Stimulated activated memory B cell treated with anti-CD40 and anti-IgM and Interleukin-4, amounts not matched to agents 10 μg/mL and 1 μg/mL and 100 μg/mL, for 72 hours (primary cell): ENCODE data around the gene SOAT2.

Experiments
- ATAC-seq: fragments of 150-1000 bp; cut with Tn5 transposase; 2 replicates; pipeline ENCODE4 v1.10.0; 2021
- H3K27ac Mint-ChIP-seq: one replicate; pipeline ENCODE4 v1.8.0; 2022; ENCODE audit warnings: mild to moderate bottlenecking, mixed read lengths
- H3K27me3 Mint-ChIP-seq: one replicate; pipeline ENCODE4 v1.8.0; 2022; ENCODE audit warnings: mixed read lengths
- H3K36me3 Mint-ChIP-seq: one replicate; pipeline ENCODE4 v1.8.0; 2022; ENCODE audit warnings: mixed read lengths
- H3K4me1 Mint-ChIP-seq: one replicate; pipeline ENCODE4 v1.8.0; 2022; ENCODE audit warnings: mixed read lengths
- H3K4me3 Mint-ChIP-seq: one replicate; pipeline ENCODE4 v1.8.0; 2022; ENCODE audit warnings: mild to moderate bottlenecking, moderate library complexity, mixed read lengths
- H3K9me3 Mint-ChIP-seq: one replicate; pipeline ENCODE4 v1.8.0; 2022; ENCODE audit warnings: mixed read lengths

SOAT2 gene

DNA sequence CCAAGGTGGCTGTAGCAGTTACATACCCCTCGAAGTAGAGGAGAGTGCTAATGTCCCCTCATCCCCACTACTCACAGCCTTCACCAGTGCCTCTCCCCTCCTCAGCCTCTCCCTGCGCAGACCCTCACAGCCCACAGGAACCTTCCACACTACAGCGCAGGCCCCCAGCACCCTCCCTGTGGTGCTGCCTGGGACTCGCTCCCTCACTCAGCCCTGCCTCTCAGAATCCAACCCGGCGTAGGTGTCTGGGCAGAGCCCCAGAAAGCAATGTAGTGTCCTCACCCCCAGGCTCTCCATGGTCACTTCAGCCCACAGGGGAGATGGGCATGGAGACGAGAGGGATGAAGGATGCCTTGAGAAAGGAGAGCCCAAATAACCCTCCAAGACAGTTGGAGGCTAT, 66.4 kb downstream of the SOAT2 start:
- Mint-ChIP-seq H3K4me3 (no peak overlapping the region), H3K27ac (no peak overlapping the region), H3K4me1 (no peaks in the 10 kb centered on the region), H3K9me3 (no peaks in the 10 kb centered on the region), H3K27me3 (no peaks in the 10 kb centered on the region), H3K36me3 (peaks cover 27% of the 10 kb centered on the region)
- no peak for ATAC-seq

DNA sequence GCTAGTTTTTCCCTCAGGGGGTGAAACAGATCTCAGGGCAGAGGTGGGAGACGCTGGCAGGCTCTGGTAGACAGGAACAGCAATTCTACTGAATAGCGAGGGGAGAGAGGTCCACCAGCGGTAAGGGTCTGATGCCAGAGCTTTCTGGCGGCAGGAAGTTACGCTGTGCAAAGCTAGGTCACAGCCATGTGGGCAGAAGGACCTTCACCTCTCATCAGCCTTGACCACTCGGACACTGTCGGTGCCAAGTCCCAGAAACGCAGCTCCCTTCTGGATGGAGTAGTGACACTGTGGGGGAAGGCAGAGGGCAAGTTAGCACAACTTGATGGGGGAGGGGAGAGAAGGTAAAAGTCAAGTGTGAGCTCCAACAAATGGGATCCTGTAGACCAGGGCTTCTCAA, 66.9 kb downstream of the SOAT2 start:
- H3K27me3 Mint-ChIP-seq: no peaks in the 10 kb centered on the region
- no peak overlapping the region for H3K4me3 Mint-ChIP-seq
- peaks cover 5% of the 10 kb centered on the region for H3K4me1 Mint-ChIP-seq
- no peaks in the 10 kb centered on the region for H3K9me3 Mint-ChIP-seq
- ATAC-seq: no peak
- peaks cover 27% of the 10 kb centered on the region for H3K36me3 Mint-ChIP-seq
- H3K27ac Mint-ChIP-seq: no peak overlapping the region

DNA sequence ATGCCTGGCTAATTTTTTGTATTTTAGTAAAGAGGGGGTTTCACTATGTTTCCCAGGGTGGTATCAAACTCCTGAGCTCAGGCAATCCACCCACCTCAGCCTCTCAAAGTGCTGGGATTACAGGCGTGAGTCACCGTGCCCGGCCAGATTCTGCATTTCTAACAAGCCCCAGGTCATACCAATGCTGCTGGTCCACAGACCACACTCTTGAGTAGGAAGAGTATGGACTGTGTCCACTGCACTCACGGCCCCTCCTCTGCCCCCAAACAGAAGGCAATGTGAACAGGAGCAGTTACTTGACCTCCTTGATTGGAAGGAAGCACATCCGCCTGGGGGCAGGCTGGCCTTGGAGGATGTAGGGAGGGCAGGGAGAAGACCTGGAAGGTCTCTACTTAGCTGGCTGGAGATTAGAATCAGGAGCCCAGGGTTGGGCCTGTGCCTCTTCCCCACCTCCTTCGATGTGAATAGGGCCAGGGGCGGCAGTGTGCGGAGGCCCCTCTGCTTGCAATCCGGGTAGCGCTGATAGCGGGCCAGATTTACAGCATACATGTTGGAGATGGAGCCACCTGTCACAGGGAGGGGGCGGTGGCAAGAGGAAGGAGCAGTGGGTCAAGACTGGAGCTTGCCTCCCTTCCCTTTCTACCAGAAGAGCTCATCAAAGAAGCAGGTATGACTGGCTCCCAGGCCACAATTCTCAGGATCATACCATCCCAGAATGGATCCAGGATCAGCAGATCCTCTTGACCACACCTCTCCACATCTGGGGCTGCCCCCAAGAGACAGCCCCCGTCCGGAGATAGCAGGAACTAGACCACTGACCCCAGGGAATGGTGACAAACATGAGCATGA, 67.8 kb downstream of the SOAT2 start:
- H3K4me1 Mint-ChIP-seq: peaks cover 12% of the 10 kb centered on the region
- peak overlapping the region; percentile 53 for H3K27ac Mint-ChIP-seq
- peaks cover 27% of the 10 kb centered on the region for H3K36me3 Mint-ChIP-seq
- ATAC-seq: no peak
- H3K4me3 Mint-ChIP-seq: no peak overlapping the region
- H3K9me3 Mint-ChIP-seq: no peaks in the 10 kb centered on the region
- H3K27me3 Mint-ChIP-seq: no peaks in the 10 kb centered on the region

DNA sequence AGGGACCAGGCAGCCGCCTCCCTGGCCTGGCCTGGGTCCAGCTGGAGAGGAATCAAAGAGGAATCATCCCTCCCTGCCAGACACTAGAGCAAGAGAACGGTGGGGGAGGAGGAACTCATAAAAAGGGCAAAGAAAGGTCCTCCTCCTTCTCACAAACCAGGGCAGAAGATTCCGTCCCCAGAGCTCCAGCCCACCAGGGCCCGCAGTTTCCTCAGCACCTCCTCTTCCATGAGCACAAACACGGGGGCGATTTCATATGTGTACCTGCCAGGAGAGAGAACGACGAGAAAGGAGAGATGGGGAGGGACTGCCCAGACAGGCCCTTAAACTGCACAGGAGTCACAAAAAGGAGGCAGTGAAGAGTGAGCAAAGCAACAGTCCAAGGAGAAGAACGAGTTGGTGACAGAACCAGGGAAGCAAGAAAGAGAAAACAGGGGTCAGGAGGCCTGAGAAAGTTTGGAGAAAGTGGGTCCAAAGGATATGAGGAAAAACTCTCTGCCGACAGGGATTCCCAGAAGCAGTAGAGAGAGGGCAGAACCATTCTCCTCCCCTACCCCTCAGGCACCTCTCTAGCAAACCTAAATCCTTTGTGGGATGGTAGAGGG, 68.5 kb downstream of the SOAT2 start:
- Mint-ChIP-seq H3K27me3 (no peaks in the 10 kb centered on the region), H3K36me3 (peaks cover 27% of the 10 kb centered on the region), H3K4me1 (peaks cover 12% of the 10 kb centered on the region), H3K27ac (peak overlapping the region; percentile 53), H3K9me3 (no peaks in the 10 kb centered on the region), H3K4me3 (no peak overlapping the region)
- no peak for ATAC-seq

DNA sequence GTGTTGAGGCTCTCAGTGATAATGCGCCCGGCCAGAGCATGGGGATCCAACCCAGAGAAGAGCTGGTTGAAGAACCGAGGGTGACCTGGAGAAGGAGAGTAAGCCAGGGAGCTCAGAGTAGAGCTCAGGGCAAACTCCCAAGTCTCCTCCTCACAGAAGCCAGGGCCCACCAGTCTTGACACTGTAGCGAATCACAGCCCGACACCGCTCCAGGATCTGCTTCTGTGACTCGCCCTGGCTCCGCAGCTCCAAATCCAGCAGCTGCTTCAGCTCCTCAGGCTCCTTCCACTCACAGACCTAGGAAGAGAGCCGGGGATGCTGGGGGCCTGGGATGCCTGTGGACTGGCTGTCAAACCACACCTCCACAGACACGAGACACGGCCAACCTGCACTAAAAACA, 69.1 kb downstream of the SOAT2 start:
- Mint-ChIP-seq H3K36me3 (peaks cover 27% of the 10 kb centered on the region), H3K4me3 (no peak overlapping the region), H3K9me3 (no peaks in the 10 kb centered on the region), H3K27me3 (no peaks in the 10 kb centered on the region), H3K4me1 (peaks cover 12% of the 10 kb centered on the region), H3K27ac (peak overlapping the region; percentile 69)
- ATAC-seq: no peak

DNA sequence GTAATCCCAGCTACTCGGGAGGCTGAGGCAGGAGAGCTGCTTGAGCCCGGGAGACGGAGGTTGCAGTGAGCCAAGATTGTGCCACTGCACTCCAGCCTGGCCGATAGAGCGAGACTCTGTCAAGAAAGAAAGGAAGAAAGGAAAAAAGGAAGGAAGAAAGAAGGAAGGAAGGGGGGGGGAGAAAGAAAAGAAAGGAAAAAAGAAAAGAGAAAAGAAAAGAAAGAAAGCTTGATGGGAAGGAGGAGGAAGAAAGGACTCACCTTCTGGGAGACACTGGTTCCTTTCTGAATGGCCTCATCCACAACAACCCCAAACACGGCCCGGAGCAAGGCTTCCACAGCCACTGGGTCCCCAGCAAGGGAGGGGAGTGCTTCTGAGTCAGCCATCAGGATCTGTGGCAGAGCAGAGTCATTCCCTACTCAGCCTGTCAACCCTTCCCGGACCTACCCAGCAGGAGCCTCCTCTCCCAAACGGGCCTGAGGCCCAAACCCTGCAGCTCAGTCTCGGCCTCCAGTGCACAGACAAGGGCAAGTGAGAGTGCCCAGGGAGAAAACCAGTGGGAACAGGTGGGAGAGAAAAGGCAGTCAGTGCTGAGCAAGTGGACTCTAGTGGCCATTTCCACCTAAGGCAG, 69.9 kb downstream of the SOAT2 start:
- Mint-ChIP-seq H3K4me3 (no peak overlapping the region), H3K27ac (peak overlapping the region; percentile 69), H3K9me3 (no peaks in the 10 kb centered on the region), H3K36me3 (peaks cover 27% of the 10 kb centered on the region), H3K4me1 (peaks cover 12% of the 10 kb centered on the region), H3K27me3 (no peaks in the 10 kb centered on the region)
- no peak for ATAC-seq
